Stimulated activated CD4-positive, alpha-beta T cell treated with anti-CD3 and anti-CD28 coated beads, Interleukin-12 subunit alpha, Interleukin-12 subunit beta, amount 100 ng/mL, for 24 hours (primary cell): ENCODE measurements around the gene RBBP8NL.

Experiments used
- DNase-seq, 2 experiments: peaks; one replicate each; pipeline ENCODE4 v3.0.0-alpha.2; 2020; ENCODE audit warnings: low read depth in 2 of 2

RBBP8NL gene

GRCh38 chr20:62461834-62462233, 34.5 kb upstream of the RBBP8NL start:
- DNase-seq: no peak

DNA sequence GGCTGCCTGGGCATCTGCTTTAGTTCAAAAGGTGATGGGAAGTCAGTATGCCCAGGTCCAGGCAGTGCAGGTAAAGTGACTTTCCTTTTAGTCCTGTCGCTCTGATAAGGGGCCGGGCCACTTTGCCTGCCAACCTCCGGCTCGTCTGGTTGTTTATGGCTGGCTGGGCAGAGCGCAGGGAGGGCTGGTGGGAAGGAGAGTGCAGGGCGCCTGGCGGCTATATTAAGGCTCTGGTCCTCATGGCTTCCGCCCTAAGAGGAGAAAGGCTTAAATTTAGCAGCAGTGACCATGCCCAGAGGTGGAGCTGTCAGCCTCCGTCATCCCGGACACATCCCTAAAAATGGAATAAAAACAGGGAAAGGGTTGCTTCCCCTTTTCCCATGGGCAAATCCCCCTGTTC, 33.8 kb upstream of the RBBP8NL start:
- DNase-seq: no peak

DNA sequence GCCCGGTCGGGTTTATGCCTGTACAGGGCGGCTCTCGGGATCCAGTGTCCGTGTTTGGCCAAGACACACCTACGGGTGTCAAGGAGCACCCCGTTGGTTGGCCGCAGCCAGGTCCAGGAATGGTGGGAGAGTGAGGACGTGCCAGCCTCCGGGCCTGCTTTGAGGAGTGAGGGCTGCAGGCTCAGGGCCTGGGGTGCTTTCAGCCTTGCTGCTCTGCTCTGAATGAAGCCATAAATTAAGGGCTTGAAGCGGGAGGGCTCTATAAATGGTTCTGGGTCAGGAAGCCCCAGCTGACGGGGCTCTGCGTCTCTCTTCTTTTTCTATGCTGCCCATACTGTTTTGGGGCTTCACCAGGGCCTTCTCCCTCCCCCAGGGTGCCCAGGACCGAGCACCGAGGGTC, 33.3 kb upstream of the RBBP8NL start:
- no peak for DNase-seq

GRCh38 chr20:62459488-62459887, 32.1 kb upstream of the RBBP8NL start:
- DNase-seq: no peak

DNA sequence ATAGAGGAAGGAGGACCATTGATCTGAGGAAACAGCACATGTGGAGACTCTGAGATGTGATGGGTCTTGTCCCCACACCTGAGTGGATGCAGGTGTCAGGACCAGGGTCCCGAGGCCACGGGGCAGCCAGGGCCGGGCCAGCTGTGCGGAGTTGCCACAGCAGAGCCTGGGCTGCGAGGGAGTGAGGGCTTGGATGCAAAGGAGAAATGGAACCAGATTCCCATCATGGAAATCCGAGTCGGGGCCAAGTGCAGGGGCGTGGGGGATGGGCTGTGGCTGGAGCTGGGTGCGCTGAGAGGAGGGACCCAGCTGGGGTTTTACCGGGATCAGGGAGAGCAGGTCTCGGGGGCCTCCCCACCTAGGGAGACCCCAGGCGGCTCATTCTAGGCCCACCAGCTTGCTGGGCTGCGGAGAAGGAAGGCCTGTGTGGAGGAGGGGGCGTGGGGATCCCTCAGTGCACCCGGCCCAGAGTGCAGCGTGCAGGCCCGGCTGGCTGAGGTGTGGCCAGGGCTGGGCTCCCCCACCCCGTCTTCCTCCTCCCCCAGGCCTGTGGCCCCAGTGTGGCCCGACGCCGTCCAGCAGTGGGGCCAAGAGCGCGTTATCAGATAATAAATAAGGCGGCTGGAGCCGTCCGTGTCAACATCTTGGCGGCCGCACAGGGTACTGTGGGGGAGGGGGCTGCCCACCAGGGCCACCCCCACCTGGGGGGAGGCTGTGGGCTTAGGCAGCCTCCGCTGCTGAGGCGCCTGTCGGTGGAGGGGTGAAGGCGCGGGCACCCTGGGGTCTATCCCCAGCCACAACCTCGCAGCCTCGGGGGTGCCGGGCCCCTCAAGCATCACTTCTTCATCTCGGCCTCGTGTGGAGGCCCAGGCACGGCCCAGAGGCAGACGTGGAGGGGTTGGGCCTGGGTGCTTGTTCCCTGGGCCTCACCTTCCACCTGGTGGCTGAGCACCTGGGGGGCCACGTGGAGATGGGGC, 31.2 kb upstream of the RBBP8NL start:
- DNase-seq: no peak

- no peak for DNase-seq
These were observed 30.5 kb upstream of the RBBP8NL start for GRCh38 chr20:62457831-62458230.

GRCh38 chr20:62457098-62457497, 29.8 kb upstream of the RBBP8NL start:
- DNase-seq: no peak

GRCh38 chr20:62455929-62456328, 28.6 kb upstream of the RBBP8NL start:
- no peak for DNase-seq

DNA sequence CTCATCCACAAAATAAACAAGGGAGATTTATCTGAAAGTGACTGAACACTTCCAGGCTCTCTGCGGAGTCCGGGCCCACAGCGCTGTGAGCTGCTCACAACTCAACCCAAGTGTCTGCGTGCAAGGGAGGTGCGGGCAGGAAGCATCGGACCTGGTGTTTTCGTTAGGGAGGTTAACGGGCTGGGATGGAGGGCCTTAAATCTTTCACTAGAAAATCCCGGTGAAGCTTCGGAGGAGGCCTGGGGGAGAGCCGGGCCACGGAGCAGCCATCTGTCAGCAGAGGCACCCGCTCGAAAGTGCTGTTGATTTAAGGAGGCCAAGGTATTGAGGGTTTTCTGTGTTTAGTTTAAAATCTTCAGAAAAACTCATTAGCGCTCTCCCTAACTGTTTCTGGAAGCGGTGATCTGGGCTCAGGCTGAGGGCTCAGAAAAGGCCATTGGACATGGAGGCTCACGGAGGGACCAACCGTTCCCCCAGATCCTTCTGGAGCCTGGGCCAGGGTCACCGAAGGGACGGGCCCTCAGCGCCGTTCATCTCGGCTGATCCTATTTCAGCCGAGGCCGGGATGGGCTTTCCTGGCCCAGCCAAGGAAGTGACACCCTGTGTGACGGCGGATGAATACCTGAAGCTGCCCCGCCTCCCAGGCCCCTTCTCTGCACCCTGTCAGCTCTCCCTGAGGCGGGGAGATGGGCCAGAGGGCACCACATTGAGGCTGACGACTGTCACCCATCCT, 27.7 kb upstream of the RBBP8NL start:
- no peak for DNase-seq

GRCh38 chr20:62453186-62453808, 26.0 kb upstream of the RBBP8NL start:
- DNase-seq: no peak

DNA sequence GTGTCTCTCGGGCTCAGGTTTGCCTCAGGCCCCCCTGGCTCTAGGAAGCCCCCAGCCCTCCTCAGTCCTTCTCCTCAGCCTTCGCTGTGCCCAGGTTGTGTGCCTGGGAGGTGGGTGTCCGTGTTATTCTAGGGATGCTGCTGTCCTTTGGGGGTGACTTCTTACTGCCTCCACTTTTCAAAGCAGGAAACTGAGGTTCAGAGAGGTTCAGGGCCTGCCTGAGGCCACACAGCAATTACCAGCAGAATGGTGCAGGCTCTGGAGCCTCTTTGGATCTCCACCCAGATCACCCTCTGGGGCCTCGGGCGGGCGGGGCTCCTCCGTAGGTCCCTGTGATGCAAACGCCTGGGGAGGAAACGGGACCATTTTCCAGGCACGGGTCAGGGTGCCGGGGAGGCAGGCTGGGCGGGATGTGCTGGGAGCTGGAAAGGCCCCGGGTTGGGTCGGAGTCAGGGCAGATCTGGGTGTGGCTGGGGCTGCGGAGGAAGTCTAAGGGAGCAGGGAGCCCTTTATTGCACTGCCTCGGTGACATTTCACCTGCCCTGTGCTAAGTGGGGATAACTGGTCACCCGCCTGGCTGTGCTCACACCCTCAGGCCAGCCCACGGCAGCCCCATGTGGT, 25.2 kb upstream of the RBBP8NL start:
- no peak for DNase-seq

DNA sequence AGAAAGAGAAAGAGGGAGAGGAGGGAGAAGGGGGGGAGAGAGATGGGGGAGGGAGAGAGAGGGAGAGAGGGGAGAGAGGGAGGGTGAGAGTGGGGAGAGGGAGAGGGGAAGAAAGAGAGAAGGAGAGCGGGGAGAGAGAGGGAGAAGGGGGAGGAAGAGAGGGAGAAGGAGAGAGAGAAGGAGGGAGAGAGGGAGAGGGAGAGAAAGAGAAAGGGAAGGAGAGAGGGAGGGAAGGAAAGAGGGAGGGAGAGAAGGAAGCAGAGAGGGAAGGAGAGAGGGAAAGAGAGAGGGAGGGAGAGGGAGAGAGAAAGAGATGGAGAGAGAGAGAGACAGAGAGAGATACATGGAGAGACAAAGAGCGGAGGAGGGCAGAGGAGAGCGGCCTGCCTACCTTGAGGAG, 24.6 kb upstream of the RBBP8NL start:
- DNase-seq: no peak

DNA sequence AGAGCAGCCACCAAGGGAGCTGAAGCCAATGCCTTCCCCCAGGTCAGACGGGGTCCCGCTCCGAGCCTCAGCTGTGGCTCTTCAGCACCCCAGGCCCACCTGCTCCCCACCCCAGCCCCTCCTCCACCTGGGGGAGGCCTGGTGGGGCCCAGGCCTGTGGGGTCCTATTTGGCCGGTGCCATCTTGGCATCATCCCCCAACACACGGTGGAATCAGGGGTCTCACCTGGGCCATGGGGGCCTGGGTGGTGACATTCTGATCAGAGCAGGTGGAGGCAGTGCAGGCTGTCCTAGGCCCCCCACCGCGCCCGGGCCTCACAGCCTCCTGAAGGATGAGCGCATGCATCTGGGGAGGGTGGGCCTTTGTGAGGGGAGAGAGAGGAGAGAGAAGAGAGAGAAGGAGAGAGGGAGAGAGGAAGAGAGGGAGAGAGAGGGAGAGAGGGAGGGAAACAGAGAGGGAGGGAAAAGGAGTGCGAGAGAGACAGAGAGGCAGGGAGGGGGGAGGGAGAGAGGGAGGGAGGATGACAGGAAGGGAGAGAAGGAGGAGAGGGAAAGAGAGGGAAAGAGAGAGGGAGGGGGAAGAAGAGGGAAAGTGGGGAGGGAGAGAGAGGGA, 23.9 kb upstream of the RBBP8NL start:
- DNase-seq: no peak

- DNase-seq: no peak
These were observed 22.8 kb upstream of the RBBP8NL start for GRCh38 chr20:62449951-62450691.

DNA sequence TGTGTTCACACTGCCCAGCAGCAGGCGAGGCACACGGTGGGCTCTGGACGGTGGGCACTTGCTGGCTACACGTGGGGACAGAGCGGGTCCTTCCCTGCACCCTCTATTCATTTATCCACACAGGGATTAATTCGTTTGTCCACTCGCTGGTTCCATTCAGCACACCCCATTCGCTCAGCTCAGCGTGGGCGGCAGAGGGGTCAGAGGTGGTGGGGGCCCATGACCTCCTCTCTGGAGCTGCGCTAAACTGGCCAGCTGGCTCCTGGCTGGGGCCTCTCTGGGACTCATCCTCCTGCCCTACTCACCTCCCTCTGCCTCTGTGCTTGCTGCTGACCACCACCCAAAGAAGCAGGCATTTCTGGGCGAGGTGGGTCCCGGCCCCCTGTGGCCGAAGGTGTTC, 21.4 kb upstream of the RBBP8NL start:
- no peak for DNase-seq

GRCh38 chr20:62448038-62448437, 20.7 kb upstream of the RBBP8NL start:
- no peak for DNase-seq

DNA sequence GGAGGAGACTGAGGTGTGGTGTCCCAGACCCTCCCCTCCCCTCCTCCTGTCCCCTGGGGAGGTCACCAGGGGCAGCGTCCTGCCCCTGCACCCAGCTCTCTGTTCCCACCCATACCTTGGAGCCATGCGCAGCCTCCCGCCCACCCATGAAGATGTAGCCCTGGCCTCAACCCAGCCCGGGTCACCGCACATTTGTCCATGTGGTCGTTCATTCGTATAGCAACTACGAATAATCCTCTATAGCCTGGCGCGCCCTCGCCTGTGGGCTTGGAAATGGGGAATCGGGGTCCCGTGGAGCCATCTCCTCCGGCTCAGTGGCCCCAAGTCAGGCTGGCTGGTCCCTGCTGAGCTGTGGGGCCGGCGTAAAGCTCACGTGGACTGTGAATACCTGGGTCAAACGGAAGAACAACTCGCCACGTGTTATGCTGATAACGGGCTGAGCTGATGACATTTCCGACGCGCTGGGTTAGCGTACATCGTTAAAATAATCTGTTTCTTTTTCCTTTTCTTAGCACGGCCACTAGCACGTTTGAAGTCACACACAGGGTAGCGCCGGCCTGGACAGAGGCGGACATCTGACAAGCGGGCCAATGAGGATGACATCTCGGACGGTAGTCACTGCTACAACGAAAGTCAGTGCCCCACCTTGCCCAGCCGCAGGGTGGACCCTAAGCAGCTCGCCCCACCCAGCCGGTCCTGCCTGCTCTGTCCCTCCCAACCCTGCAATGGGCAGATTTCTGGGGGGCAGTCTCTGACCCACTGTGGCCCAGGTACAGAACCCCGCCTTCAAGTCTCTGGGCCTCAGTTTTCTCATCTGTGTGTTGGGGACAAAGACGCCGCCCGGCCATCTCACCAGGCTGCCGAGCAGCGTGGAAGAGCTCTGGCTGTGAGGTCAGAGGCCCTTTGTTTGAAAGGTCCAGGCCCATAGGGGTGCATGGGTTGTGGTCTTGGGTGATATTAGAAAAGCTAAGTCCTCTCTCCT, 19.8 kb upstream of the RBBP8NL start:
- DNase-seq: no peak

GRCh38 chr20:62446481-62446880, 19.1 kb upstream of the RBBP8NL start:
- no peak for DNase-seq

DNA sequence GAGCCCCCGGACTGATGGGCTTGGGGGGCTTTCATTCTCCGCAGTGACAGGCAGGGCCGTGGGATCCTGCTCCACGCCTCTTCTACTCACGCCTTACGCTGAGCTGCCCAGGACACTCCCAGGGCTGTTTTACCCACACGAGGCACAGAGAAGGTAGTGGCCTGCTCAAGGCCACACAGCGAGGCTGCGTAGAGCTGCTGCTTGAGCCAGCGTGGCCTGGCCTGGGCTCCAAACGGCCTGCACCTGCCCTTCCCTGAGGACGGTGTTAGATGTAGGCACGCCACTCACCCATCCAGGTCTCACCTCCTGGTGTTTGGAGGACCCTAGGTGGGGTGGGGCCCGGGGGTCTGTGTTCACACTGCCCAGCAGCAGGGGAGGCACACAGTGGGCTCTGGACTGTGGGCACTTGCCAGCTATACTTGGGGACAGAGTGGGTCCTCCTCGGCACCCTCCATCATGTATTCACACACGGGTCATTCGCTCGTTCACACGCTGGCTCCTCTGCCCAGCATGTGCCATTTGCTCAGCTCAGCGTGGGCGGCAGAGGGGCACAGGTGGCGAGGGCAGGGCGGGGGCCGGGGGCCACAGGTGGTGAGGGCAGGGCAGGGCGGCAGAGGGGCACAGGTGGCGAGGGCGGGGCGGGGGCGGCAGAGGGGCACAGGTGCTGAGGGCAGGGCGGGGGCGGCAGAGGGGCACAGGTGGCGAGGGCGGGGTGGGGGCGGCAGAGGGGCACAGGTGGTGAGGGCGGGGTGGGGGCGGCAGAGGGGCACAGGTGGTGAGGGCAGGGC, 18.4 kb upstream of the RBBP8NL start:
- no peak for DNase-seq
